ENCODE data around the gene MCTP1. TPM values are rescaled to one million over a fixed set of nuclear protein-coding genes. Genes with fewer than 3 reads are reported as not detected.

MCTP1 gene
- total and polyA plus RNA-seq, 8 donors = 4.4 to 55.1 (median 5.9) TPM

DNA sequence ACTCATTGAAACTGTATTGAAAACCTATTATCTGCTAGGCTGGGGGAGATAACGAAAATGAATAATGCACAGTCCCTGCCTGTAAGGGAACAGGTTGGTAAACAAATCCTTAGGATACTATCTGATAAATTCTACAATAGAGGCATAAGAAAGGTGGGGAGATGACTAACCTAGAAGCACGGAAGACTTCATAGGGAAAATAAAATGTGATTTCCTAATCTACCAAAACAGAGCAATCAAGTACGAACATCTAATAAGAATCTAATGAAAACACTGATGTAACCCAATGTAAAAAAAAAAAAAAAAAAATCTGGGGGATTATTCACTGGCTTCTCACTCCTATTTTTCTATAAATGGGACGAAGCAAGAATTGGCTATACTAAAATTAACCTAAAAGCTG lies 542.0 kb downstream of the MCTP1 start:
- no peaks in the 10 kb centered on the region for H3K36me3 ChIP-seq
- H3K27ac ChIP-seq = no peak overlapping the region
- intact Hi-C loops (cut with DNase I) = no loop called here
- H3K4me3 ChIP-seq = no peak overlapping the region
- no peaks in the 10 kb centered on the region for H3K27me3 ChIP-seq
- ATAC-seq = no peak
- H3K4me1 ChIP-seq = peaks cover 0 to 8% of the 10 kb centered on the region in 2 donors
- TF ChIP-seq CTCF (IDR thresholded peaks at IDR 0.05) = no peak
- no peak for DNase-seq
- H3K9me3 ChIP-seq = no peaks in the 10 kb centered on the region

DNA sequence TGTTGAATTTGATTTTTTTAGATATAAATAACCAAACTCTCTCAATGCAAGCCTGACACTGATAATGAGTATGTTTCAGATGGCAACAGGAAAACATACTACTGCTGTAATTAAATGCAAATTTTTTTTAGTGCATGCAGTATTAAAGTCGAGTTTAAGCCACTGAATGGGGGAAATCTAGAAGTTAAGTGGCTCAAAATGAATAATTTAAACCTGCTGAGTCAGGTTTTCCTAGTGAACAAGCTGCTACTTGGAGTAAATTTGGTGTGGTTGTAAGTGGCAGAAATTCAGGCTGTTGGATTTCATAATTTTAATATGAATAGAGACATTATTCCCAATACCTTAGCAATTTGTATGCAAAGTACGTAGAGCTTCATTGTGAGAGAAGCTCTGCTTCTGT lies 544.6 kb downstream of the MCTP1 start:
- no peak for TF ChIP-seq CTCF (IDR thresholded peaks at IDR 0.05)
- intact Hi-C loops (cut with DNase I) = no loop called here

GRCh38 chr5:94736498-94736897 lies 548.4 kb downstream of the MCTP1 start:
- Histone ChIP-seq H3K27me3 (no peaks in the 10 kb centered on the region), H3K9me3 (no peaks in the 10 kb centered on the region), H3K4me3 (no peak overlapping the region), H3K36me3 (no peaks in the 10 kb centered on the region), H3K4me1 (no peaks in the 10 kb centered on the region), H3K27ac (no peak overlapping the region)
- DNase-seq (no peak), ATAC-seq (no peak)
- TF ChIP-seq CTCF (IDR thresholded peaks at IDR 0.05) = no peak
- intact Hi-C loops (cut with DNase I) = no loop called here

More for the DNA sequence above, 544.6 kb downstream of the MCTP1 start:
- H3K27ac ChIP-seq = no peak overlapping the region
- no peaks in the 10 kb centered on the region for H3K36me3 ChIP-seq
- no peaks in the 10 kb centered on the region for H3K4me1 ChIP-seq
- no peak overlapping the region for H3K4me3 ChIP-seq
- no peak for DNase-seq
- ATAC-seq = no peak
- no peaks in the 10 kb centered on the region for H3K27me3 ChIP-seq
- no peaks in the 10 kb centered on the region for H3K9me3 ChIP-seq

GRCh38 chr5:94731471-94731870 lies 553.4 kb downstream of the MCTP1 start:
- H3K27ac ChIP-seq = no peak overlapping the region
- no peak overlapping the region for H3K4me3 ChIP-seq
- DNase-seq (no peak), ATAC-seq (no peak)
- H3K9me3 ChIP-seq = no peaks in the 10 kb centered on the region
- intact Hi-C loops (cut with DNase I) = no loop called here
- H3K4me1 ChIP-seq = no peaks in the 10 kb centered on the region
- TF ChIP-seq CTCF (IDR thresholded peaks at IDR 0.05) = no peak
- H3K36me3 ChIP-seq = no peaks in the 10 kb centered on the region
- H3K27me3 ChIP-seq = no peaks in the 10 kb centered on the region

- no peak for DNase-seq
- Histone ChIP-seq H3K27ac (no peak overlapping the region), H3K9me3 (no peaks in the 10 kb centered on the region), H3K36me3 (no peaks in the 10 kb centered on the region), H3K4me1 (no peaks in the 10 kb centered on the region), H3K27me3 (no peaks in the 10 kb centered on the region), H3K4me3 (no peak overlapping the region)
- no peak for TF ChIP-seq CTCF (IDR thresholded peaks at IDR 0.05)
- no peak for ATAC-seq
- intact Hi-C loops (cut with DNase I) = no loop called here
These were observed 559.8 kb downstream of the MCTP1 start for GRCh38 chr5:94725142-94725541.
